Duodenal mucosa (tissue), 2 donors: ENCODE results near the gene ULK2.
"Not testable (repeated sequence)": the region's sequence is repeated elsewhere in the genome, so short reads cannot be mapped to it uniquely, and the experiment has no call there.

Experiments used
- H3K27ac ChIP-seq: one replicate; pipeline ENCODE4 v1.7.0; 2013; ENCODE audit warnings: low read depth, low read length
- H3K27me3 ChIP-seq, 2 donors: one replicate each; pipeline ENCODE4 v1.7.0; 2013; ENCODE audit warnings: low read length in 2 of 2, control low read depth in 1 of 2; ENCODE audit not compliant: insufficient read depth in 2 of 2, control insufficient read depth in 1 of 2
- H3K36me3 ChIP-seq, 2 donors: one replicate each; pipeline ENCODE4 v1.7.0; 2013; ENCODE audit warnings: low read length in 2 of 2, control low read depth in 1 of 2; ENCODE audit not compliant: insufficient read depth in 2 of 2, control insufficient read depth in 1 of 2
- H3K4me1 ChIP-seq, 2 donors: one replicate each; pipeline ENCODE4 v1.7.0; 2013; ENCODE audit warnings: low read length in 2 of 2, control low read depth in 1 of 2; ENCODE audit not compliant: insufficient read depth in 2 of 2, control insufficient read depth in 1 of 2
- H3K4me3 ChIP-seq, 2 donors: one replicate each; pipeline ENCODE4 v1.7.0; 2013; ENCODE audit warnings: low read length in 2 of 2, low read depth in 1 of 2
- H3K9ac ChIP-seq, 2 donors: one replicate each; pipeline ENCODE4 v1.7.0; 2013; ENCODE audit warnings: low read length in 2 of 2, low read depth in 1 of 2
- H3K9me3 ChIP-seq, 2 donors: one replicate each; pipeline ENCODE4 v1.7.0; 2013; ENCODE audit warnings: low read length in 2 of 2, control low read depth in 1 of 2; ENCODE audit not compliant: control insufficient read depth in 1 of 2

ULK2 gene

DNA sequence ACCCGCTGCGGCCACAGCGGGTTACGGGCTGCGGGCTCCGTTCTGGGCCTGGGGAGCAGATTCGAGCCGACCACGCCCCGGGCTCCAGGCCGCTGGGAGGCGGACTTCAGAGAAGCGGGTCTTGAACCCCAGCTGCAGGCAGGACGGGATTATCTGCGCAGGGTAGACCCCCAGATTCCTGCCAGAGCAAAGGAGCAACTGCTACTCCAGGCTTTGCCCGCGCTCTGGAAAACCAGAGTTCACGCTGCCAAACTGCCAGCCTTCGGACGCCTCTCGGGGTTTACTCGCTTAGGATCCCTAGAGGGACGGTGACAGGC lies 301 bp upstream of the ULK2 start:
- no peak overlapping the region for H3K27ac ChIP-seq
- peak overlapping the region; percentile 35 to 77 for H3K4me3 ChIP-seq
- peak overlapping the region in 1 of 2 donors; percentile 69 for H3K9ac ChIP-seq
- no peaks in the 10 kb centered on the region for H3K9me3 ChIP-seq
- no peaks in the 10 kb centered on the region for H3K36me3 ChIP-seq
- no peaks in the 10 kb centered on the region for H3K27me3 ChIP-seq
- H3K4me1 ChIP-seq = peaks cover 4 to 6% of the 10 kb centered on the region in 2 donors

DNA sequence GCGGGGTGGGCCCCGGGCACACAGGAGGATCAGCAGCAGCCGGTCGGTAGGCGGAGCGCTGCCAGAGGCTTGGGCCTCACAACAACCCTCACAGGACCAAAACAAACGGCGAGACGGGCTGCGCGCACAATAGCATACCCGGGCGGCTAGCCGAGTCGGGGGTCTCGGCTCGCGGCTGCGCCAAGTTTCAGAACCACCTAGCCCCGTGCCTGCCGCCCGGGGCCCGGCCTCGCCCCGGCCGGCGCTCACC lies 732 bp downstream of the ULK2 start:
- no peaks in the 10 kb centered on the region for H3K9me3 ChIP-seq
- H3K27ac ChIP-seq = peak overlapping the region; percentile 22
- H3K27me3 ChIP-seq = no peaks in the 10 kb centered on the region
- H3K4me3 ChIP-seq = peak overlapping the region; percentile 77 to 85
- H3K9ac ChIP-seq = peak overlapping the region; percentile 63 to 69
- H3K4me1 ChIP-seq = peaks cover 4 to 6% of the 10 kb centered on the region in 2 donors
- no peaks in the 10 kb centered on the region for H3K36me3 ChIP-seq

DNA sequence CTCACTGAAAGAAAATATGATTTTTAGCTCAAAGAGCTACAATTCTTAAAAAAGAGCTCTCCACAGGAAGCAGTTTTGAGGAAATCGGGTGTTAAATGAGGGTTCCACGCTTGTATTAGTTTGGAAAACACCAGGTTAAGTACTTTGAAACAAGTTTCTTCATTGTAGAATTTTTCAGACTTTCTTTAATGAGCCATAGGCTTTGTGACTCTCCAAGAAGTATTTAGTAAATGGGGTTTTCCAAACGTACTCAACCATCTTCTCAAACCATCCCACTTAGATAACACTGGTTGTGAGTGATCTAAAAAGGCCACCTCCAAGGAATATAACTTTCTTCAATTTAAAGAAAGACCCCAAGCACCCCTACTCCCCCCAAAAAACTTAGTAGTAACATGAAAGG lies 2.7 kb downstream of the ULK2 start:
- peaks cover 4 to 6% of the 10 kb centered on the region in 2 donors for H3K4me1 ChIP-seq
- no peaks in the 10 kb centered on the region for H3K27me3 ChIP-seq
- H3K9ac ChIP-seq = no peak overlapping the region
- no peak overlapping the region for H3K27ac ChIP-seq
- H3K36me3 ChIP-seq = no peaks in the 10 kb centered on the region
- H3K9me3 ChIP-seq = no peaks in the 10 kb centered on the region
- H3K4me3 ChIP-seq = no peak overlapping the region

DNA sequence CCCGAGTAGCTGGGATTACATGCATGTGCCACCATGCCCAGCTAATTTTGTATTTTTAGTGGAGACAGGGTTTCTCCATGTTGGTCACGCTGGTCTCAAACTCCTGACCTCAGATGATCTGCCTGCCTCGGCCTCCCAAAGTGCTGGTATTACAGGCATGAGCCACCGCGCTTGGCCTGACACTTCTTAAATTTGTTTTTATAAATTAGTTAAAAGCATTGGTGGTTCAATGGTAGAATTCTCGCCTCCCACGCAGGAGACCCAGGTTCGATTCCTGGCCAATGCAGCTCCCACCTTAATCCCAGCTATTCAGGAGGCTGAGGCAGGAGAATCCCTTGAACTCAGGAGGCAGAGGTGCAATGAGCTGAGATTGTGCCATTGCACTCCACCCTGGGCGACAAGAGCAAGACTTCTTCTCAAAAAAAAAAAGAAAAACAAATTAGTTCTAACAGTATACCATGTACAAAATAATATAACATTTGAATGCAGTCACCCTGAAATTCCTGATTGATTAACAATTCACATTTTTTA lies 7.0 kb downstream of the ULK2 start:
- H3K36me3 ChIP-seq = not testable (repeated sequence)

DNA sequence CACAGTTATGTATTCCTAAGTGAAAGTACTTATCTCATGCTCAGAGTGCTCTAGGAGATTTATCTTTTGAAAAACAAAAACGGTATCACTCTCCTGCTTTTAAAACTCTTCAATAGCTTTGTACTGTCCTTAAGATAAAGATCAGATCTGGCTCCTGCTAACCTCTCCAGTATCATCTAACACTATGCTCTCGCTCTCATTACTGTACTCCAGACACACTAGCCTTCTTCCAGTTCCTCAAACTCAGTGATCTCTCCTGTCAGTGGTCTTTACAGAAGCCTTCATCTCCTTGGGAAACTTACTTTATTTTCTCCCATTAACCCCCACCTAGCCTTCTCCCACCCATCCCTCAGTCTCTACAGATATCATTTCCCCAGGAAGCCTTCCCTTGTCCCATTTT lies 10.1 kb downstream of the ULK2 start:
- Histone ChIP-seq H3K4me1 (no peaks in the 10 kb centered on the region), H3K9ac (no peak overlapping the region), H3K27me3 (no peaks in the 10 kb centered on the region), H3K36me3 (no peaks in the 10 kb centered on the region), H3K9me3 (no peaks in the 10 kb centered on the region), H3K27ac (no peak overlapping the region), H3K4me3 (no peak overlapping the region)

More for the DNA sequence above, 7.0 kb downstream of the ULK2 start:
- H3K9me3 ChIP-seq, H3K27ac ChIP-seq, H3K4me3 ChIP-seq, H3K27me3 ChIP-seq, H3K4me1 ChIP-seq, H3K9ac ChIP-seq: not testable (repeated sequence)

DNA sequence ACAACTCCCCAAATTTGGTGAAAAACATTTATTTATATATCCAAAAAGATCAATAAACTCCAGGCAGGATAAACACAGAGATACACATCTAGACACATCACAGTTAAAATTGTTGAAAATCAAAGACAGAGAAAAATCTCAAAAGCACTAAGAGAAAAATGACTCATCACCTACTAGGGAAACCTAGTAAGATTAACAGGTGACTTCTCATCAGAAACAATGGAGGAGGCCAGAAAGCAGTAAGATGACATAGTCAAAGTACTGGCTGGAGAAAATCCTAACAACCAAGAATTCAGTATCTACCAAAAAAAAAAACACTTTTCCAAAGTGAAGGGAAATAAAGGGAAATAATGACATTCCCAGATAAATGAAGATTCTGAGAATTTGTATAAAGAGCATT lies 33.8 kb downstream of the ULK2 start:
- Histone ChIP-seq H3K4me1 (no peaks in the 10 kb centered on the region), H3K9ac (no peak overlapping the region), H3K27me3 (no peaks in the 10 kb centered on the region), H3K4me3 (no peak overlapping the region), H3K9me3 (no peaks in the 10 kb centered on the region), H3K27ac (no peak overlapping the region), H3K36me3 (no peaks in the 10 kb centered on the region)

DNA sequence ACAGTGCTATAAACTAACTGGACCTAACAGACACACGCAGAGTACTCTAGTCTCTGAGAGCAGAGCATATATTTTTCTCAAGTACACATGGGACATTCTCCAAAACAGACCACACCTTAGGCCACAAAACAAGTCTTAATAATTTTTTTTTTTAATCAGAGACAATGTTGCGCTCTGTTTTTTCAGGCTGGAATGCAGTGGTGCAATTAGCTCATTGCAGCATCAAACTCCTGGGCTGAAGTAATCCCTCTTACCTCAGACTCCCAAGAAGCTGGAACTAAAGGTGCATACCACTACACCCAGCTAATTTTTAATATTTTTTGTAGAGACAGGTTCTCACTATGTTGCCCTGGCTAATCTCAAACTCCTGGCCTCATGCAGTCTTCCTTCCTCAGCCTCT lies 37.7 kb downstream of the ULK2 start:
- H3K36me3 ChIP-seq = peaks cover 0 to 2% of the 10 kb centered on the region in 2 donors

DNA sequence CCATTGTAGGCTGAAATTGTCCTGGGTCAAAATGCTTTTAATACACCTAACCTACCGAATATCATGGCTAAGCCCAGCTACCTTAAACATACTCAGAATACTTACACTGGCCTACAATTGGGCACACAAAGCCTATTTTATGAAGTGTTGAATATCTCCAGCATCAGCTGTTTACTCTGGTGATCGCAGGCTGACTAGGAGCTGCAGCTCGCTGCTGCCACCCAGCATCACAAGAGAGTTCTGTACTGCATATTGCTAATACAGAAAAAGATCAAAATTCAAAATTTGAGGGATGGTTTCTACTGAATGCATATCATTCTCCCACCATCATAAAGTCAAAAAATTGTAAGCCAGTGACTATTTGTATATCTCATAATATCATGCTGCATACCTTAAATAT lies 55.3 kb downstream of the ULK2 start:
- Histone ChIP-seq H3K27ac (no peak overlapping the region), H3K36me3 (peaks cover 6 to 7% of the 10 kb centered on the region in 2 donors), H3K9ac (no peak overlapping the region), H3K27me3 (no peaks in the 10 kb centered on the region), H3K9me3 (no peaks in the 10 kb centered on the region), H3K4me1 (no peaks in the 10 kb centered on the region), H3K4me3 (no peak overlapping the region)

More for the DNA sequence above, 37.7 kb downstream of the ULK2 start:
- H3K27me3 ChIP-seq = no peaks in the 10 kb centered on the region
- H3K9me3 ChIP-seq = no peaks in the 10 kb centered on the region
- H3K9ac ChIP-seq = no peak overlapping the region
- no peak overlapping the region for H3K4me3 ChIP-seq
- H3K4me1 ChIP-seq = no peaks in the 10 kb centered on the region
- no peak overlapping the region for H3K27ac ChIP-seq

DNA sequence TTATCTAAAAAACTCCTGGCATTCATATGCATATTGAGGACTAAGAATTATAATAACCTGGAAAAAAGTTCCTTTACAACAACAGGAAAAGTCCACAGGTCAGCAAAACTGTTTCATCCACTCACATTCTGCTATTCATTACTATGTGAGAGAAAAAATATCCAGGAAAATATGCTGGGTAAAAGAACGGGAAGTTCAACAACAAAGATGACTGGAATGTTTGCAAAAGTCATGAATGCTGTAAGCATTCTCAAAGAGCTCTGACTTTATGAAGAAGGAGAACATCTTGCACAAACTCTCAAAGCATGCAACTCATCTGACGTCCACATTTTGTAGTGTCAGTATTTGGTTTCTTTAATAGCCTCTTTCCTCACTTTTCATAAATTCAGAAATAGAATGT lies 62.7 kb downstream of the ULK2 start:
- H3K4me1 ChIP-seq = no peaks in the 10 kb centered on the region
- H3K9ac ChIP-seq = no peak overlapping the region
- no peaks in the 10 kb centered on the region for H3K9me3 ChIP-seq
- peaks cover 0 to 8% of the 10 kb centered on the region in 2 donors for H3K36me3 ChIP-seq
- H3K4me3 ChIP-seq = no peak overlapping the region
- H3K27me3 ChIP-seq = no peaks in the 10 kb centered on the region
- H3K27ac ChIP-seq = no peak overlapping the region

DNA sequence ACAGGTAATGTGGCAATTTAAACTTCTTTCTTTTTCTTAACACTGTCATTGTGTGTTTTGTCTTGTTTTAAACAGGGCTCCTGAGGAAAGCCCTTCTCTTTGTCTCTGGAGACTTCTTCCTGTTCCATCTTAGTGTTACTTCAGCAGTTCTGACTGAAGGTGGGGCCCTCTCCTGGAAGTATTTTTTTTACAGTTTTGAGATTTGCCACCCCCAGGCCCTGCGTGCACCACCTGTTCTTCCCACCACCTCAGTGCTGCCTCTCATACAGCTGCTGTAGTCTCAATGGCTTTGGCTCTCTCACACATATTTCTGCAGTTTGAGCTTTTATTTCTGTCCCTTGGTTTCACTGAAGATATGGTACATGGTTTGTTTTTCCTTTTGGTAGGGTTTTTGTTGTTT lies 67.2 kb downstream of the ULK2 start:
- Histone ChIP-seq H3K36me3 (peaks cover 20 to 26% of the 10 kb centered on the region in 2 donors), H3K9ac (no peak overlapping the region)

DNA sequence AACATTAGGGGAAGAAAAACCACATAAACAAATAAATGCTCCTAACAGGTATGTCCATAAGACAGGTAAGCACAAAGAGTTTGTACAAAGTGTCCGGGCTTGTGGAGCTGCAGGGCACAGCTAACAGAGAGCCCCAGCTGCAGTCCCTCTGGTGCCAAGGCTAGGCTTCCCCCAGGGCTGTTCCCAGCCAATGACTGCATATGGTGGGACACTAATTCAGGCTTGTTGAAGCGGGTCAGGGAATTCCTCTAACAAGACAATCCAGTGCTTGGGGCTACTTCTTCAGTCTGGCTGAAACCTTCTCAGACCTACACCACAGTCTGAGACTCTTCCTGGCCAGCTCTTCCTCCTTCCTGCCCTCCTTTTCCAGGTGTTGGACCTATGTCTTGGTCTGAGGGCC lies 67.9 kb downstream of the ULK2 start:
- Histone ChIP-seq H3K4me1 (no peaks in the 10 kb centered on the region), H3K9me3 (peaks cover 4 to 20% of the 10 kb centered on the region in 2 donors), H3K36me3 (peaks cover 22 to 34% of the 10 kb centered on the region in 2 donors), H3K27me3 (no peaks in the 10 kb centered on the region), H3K9ac (no peak overlapping the region), H3K4me3 (no peak overlapping the region), H3K27ac (no peak overlapping the region)

More for the DNA sequence above, 67.2 kb downstream of the ULK2 start:
- no peaks in the 10 kb centered on the region for H3K27me3 ChIP-seq
- no peak overlapping the region for H3K27ac ChIP-seq
- no peaks in the 10 kb centered on the region for H3K4me1 ChIP-seq
- H3K4me3 ChIP-seq = no peak overlapping the region
- H3K9me3 ChIP-seq = peaks cover 4 to 15% of the 10 kb centered on the region in 2 donors
